HG02973 (cell line): Measurements from ENCODE around the gene ADCY4.

ENCODE experiments used
- ATAC-seq: cut with Tn5 transposase; IDR thresholded peaks from one replicate; pipeline ENCODE4 v1.9.1; 2021; ENCODE audit warnings: moderate library complexity; ENCODE audit not compliant: unreplicated experiment

The ADCY4 gene

GRCh38 chr14:24300326-24300980, 34.4 kb downstream of the ADCY4 start:
- no peak for ATAC-seq

- ATAC-seq = peak; percentile 60
Observed at GRCh38 chr14:24299255-24300191, 35.3 kb downstream of the ADCY4 start, which contains the start of the genes DHRS1 and NOP9. Gene DHRS1 (minus strand): TSS chr14:24299780. CDS start chr14:24299106, 674 bp downstream. Gene NOP9 (plus strand): TSS chr14:24299850. CDS start chr14:24299955, 105 bp downstream.

- ATAC-seq = no peak
Observed at GRCh38 chr14:24298892-24299254, 36.0 kb downstream of the ADCY4 start.

GRCh38 chr14:24297190-24297964, 37.5 kb downstream of the ADCY4 start:
- no peak for ATAC-seq

- ATAC-seq = peak; percentile 44
Observed at GRCh38 chr14:24296341-24297157, 38.3 kb downstream of the ADCY4 start.

- no peak for ATAC-seq
Observed at GRCh38 chr14:24293525-24293924, 41.3 kb downstream of the ADCY4 start.

- ATAC-seq = no peak
Observed at GRCh38 chr14:24292118-24292807, 42.6 kb downstream of the ADCY4 start.

- ATAC-seq = no peak
Observed at GRCh38 chr14:24291446-24292117, 43.3 kb downstream of the ADCY4 start.

GRCh38 chr14:24290746-24291145, 44.1 kb downstream of the ADCY4 start:
- no peak for ATAC-seq

- no peak for ATAC-seq
Observed at GRCh38 chr14:24289649-24290280, 45.1 kb downstream of the ADCY4 start.

GRCh38 chr14:24286996-24287395, 47.9 kb downstream of the ADCY4 start:
- no peak for ATAC-seq

GRCh38 chr14:24285351-24285750, 49.5 kb downstream of the ADCY4 start:
- no peak for ATAC-seq

GRCh38 chr14:24284501-24285035, 50.3 kb downstream of the ADCY4 start:
- no peak for ATAC-seq

GRCh38 chr14:24283796-24284460, 50.9 kb downstream of the ADCY4 start:
- no peak for ATAC-seq

GRCh38 chr14:24282736-24283135, 52.1 kb downstream of the ADCY4 start:
- ATAC-seq = no peak

GRCh38 chr14:24281636-24282035, 53.2 kb downstream of the ADCY4 start:
- no peak for ATAC-seq

GRCh38 chr14:24280797-24281460, 53.9 kb downstream of the ADCY4 start:
- ATAC-seq = no peak
